Tibial artery (tissue), 4 donors: Measurements from ENCODE around the gene CHD9.

Experiments
- DNase-seq, 2 donors: peaks; one replicate each; pipeline ENCODE4 v3.0.0-alpha.2; 2019
- H3K27ac ChIP-seq, 2 donors: fragments of 200-600 bp; sonication (generic) in 1 of 2; 1 replicate in 1 of 2; 2 replicates in 1 of 2; pipeline ENCODE4 v1.5.1; 2018 to 2019; ENCODE audit warnings: mild to moderate bottlenecking in 1 of 2
- H3K27me3 ChIP-seq, 2 donors: fragments of 200-600 bp; sonication (generic) in 1 of 2; one replicate each; pipeline versions ENCODE4 v1.5.1 to v1.6.0; 2016 to 2019
- H3K36me3 ChIP-seq, 3 donors: fragments of 200-600 bp; sonication (generic) in 2 of 3; one replicate each; pipeline ENCODE4 v1.5.1; 2016 to 2019; ENCODE audit warnings: mild to moderate bottlenecking in 2 of 3
- H3K4me1 ChIP-seq, 4 donors: fragments of 200-600 bp; sonication (generic) in 2 of 4; 1 replicate in 3 of 4; 2 replicates in 1 of 4; pipeline ENCODE4 v1.5.1; 2016 to 2019
- H3K4me3 ChIP-seq, 2 donors: fragments of 200-600 bp; sonication (generic) in 1 of 2; 1 replicate in 1 of 2; 2 replicates in 1 of 2; pipeline ENCODE4 v1.5.1; 2018 to 2019; ENCODE audit warnings: mild to moderate bottlenecking in 2 of 2
- H3K9me3 ChIP-seq, 3 donors: fragments of 200-600 bp; sonication (generic) in 1 of 3; one replicate each; pipeline ENCODE4 v1.5.1; 2016 to 2019
- CTCF ChIP-seq, 2 experiments: fragments of 200-600 bp in 1 of 2; fragments of 450-650 bp in 1 of 2; IDR thresholded peaks; one replicate each; pipeline ENCODE4 v1.5.1; 2017 to 2019; ENCODE audit warnings: antibody characterized with exemption in 2 of 2, mild to moderate bottlenecking in 1 of 2, moderate library complexity in 1 of 2
- intact Hi-C: fragments of 100-400 bp; cut with DNase I; formaldehyde crosslinking; loops from one replicate; pipeline ENCODE4 v1.15.0; 2023; ENCODE audit warnings: low total_unique reads

Gene CHD9

GRCh38 chr16:53121661-53122060 lies 66.9 kb downstream of the CHD9 start:
- Histone ChIP-seq H3K27me3 (no peaks in the 10 kb centered on the region), H3K27ac (peak overlapping the region in 1 of 2 donors; percentile 4), H3K4me1 (no peaks in the 10 kb centered on the region), H3K36me3 (no peaks in the 10 kb centered on the region), H3K9me3 (no peaks in the 10 kb centered on the region), H3K4me3 (no peak overlapping the region)
- no peak for DNase-seq
- TF ChIP-seq CTCF (IDR thresholded peaks at IDR 0.05), result no peak
- intact Hi-C loops, result no loop called here

GRCh38 chr16:53123747-53124146 lies 69.0 kb downstream of the CHD9 start:
- intact Hi-C loops, result no loop called here
- Histone ChIP-seq H3K36me3 (no peaks in the 10 kb centered on the region), H3K4me3 (no peak overlapping the region), H3K27me3 (no peaks in the 10 kb centered on the region), H3K4me1 (no peaks in the 10 kb centered on the region), H3K9me3 (no peaks in the 10 kb centered on the region), H3K27ac (no peak overlapping the region)
- DNase-seq, result no peak
- no peak for TF ChIP-seq CTCF (IDR thresholded peaks at IDR 0.05)

- no peak for DNase-seq
- Histone ChIP-seq H3K4me1 (peaks cover 0 to 8% (median 6%) of the 10 kb centered on the region in 4 donors), H3K27me3 (no peaks in the 10 kb centered on the region), H3K9me3 (no peaks in the 10 kb centered on the region), H3K36me3 (no peaks in the 10 kb centered on the region), H3K4me3 (no peak overlapping the region), H3K27ac (no peak overlapping the region)
- TF ChIP-seq CTCF (IDR thresholded peaks at IDR 0.05), result no peak
- intact Hi-C loops, result no loop called here
Measured at GRCh38 chr16:53126390-53126789, 71.6 kb downstream of the CHD9 start.

GRCh38 chr16:53129281-53130158 lies 74.7 kb downstream of the CHD9 start:
- H3K4me1 ChIP-seq, result peaks cover 0 to 33% (median 17%) of the 10 kb centered on the region in 4 donors
- no peaks in the 10 kb centered on the region for H3K9me3 ChIP-seq
- H3K27ac ChIP-seq, result peak overlapping the region; percentile 87 to 88
- no peaks in the 10 kb centered on the region for H3K27me3 ChIP-seq
- no peaks in the 10 kb centered on the region for H3K36me3 ChIP-seq
- TF ChIP-seq CTCF (IDR thresholded peaks at IDR 0.05), result no peak
- H3K4me3 ChIP-seq, result peak overlapping the region; percentile 67 to 76
- peak in 1 of 2 donors; percentile 21 for DNase-seq
- intact Hi-C loops, result loop anchor here (2.0 kb wide), 2 partner anchors 39 to 75 kb away; partner anchors contain the start of gene CHD9

- H3K9me3 ChIP-seq, result no peaks in the 10 kb centered on the region
- peak overlapping the region; percentile 87 to 88 for H3K27ac ChIP-seq
- H3K27me3 ChIP-seq, result no peaks in the 10 kb centered on the region
- DNase-seq, result peak; percentile 96 to 99
- H3K36me3 ChIP-seq, result no peaks in the 10 kb centered on the region
- peak overlapping the region; percentile 67 to 76 for H3K4me3 ChIP-seq
- peak; percentile 57 to 91 for TF ChIP-seq CTCF (IDR thresholded peaks at IDR 0.05)
- H3K4me1 ChIP-seq, result peaks cover 0 to 40% (median 22%) of the 10 kb centered on the region in 4 donors
- intact Hi-C loops, result loop anchor here (2.0 kb wide), 2 partner anchors 40 to 76 kb away; partner anchors contain the start of gene CHD9
Measured at GRCh38 chr16:53130159-53131049, 75.6 kb downstream of the CHD9 start.
